Stimulated activated CD4-positive, alpha-beta T cell treated with anti-CD3 and anti-CD28 coated beads, TNF-alpha, amount 100 ng/mL, for 48 hours (primary cell): ENCODE measurements around the gene PGLYRP4.

Source experiments
- DNase-seq, 3 donors: peaks; one replicate each; pipeline ENCODE4 v3.0.0-alpha.2; 2020; ENCODE audit warnings: low read depth in 3 of 3

The PGLYRP4 gene

DNA sequence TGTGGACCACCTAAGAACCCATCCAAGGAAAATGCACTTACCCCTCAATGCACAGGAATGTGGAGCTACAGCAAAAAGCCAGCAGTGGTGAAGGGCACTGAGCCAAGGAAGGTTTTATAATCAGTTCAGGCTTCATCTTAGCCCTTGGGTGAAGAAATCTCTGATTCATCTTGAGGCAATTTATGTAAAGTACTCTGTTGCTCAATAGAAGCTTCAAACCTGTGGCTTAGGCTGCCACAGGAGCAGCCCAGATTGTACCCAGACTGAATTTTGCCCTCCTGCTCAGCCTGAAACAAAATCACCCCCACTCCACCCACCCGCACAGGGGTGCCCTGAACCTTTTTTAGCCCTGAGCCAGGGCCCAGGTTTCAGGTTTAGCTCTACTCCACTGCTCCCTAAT, 26.9 kb upstream of the PGLYRP4 start, which contains the start of gene S100A12:
TSS of gene S100A12 (minus strand) at position 111 of the 400 bp plus-strand sequence. CDS start 1,029 bp downstream, outside the sequence.
- no peak for DNase-seq

DNA sequence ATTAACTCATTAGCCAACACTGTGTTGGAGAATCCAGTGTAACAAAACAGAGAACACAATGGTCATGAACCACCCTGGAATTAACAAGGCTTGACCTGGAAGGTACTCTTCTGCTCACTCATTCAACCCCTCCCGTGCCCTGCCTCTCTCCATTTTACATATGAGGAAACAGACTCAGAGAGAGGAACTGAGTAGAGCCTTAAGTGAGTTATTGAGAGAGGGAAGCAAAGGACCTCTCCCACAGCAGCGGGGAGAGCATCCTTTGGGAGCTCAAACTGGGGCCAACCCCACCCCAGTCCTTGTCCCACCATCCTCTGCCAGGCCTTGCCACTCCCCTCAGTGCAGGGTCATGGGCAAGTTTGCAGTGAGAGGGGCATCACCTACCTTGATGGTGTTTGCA, 25.4 kb upstream of the PGLYRP4 start:
- no peak for DNase-seq

DNA sequence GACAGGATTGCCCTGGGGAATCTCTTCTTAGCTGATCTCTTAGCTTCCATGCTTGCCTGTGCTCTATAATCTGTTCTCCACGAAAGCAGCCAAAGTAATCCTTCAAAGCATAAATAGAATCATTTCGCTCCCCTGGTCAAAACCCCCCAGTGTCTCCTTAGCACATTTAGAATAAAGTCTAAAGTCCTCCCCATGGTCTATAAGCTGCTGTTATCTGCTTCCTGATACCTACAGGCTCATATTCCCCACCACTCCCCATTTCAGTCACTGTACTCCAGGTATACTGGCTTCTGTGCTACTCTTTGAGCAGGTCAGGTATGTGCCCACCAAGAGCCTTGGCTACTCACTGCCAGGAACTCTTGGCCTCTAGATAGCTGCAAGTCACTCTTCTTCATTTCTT, 23.9 kb upstream of the PGLYRP4 start:
- no peak for DNase-seq

DNA sequence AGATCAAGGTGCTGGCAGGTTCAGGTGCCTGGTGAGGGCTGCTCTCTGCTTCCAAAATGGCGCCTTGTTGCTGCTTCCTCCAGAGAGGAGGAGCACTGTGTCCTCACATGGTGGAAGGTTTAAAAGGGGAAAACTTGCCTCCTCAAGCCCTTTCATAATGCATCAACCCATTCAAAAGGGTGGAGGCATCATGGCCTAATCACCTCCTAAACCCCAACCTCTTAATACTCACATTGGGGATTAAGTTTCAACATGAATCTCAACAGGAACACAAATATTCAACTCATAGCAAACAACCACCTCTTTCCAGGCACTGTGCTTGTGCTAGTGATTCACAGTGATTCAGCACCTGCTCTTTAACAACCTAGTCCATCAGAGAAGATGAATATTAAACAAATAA, 22.6 kb upstream of the PGLYRP4 start:
- DNase-seq, result no peak

- no peak for DNase-seq
These were observed 21.5 kb upstream of the PGLYRP4 start for GRCh38 chr1:153370146-153370545.

DNA sequence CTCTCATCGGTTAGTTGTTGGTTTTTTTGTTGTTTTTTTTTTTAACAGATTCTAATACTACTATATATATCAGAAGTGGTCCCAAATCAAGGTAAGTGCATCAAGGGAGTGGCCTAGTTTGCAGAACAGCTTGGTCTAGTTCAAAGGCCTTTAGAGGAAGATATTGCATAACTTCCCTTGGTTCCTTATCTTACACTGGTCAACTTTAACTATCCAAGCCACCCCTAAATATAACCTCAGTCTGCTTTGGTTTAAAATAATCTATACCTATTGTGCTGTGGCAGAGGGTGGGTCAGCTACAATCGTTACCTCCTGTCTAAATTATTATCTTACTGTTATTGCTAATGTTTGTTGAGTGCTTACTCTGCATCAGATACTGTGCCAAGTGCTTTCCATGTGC, 19.9 kb upstream of the PGLYRP4 start:
- DNase-seq, result no peak

- no peak for DNase-seq
These were observed 18.4 kb upstream of the PGLYRP4 start for GRCh38 chr1:153367090-153367489.

DNA sequence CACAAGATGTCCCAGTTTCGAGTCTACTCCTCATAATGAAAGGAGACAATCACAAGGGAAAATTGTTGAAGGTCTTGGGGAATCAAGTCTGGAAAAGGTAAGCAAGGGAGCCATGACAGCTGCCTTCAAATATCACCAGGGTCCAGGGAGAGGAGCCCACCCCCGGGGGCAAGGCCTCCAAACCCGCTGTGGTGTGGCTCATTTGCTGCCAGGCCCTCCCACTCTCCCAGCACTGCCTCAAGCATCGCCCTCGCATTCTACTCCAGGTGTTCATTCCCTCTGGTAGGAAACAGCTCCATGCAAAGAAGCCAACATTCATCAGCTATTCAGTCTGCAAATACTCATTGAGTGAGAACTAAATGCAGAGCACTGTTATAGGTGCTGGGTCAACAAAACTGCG, 17.6 kb upstream of the PGLYRP4 start:
- no peak for DNase-seq

DNA sequence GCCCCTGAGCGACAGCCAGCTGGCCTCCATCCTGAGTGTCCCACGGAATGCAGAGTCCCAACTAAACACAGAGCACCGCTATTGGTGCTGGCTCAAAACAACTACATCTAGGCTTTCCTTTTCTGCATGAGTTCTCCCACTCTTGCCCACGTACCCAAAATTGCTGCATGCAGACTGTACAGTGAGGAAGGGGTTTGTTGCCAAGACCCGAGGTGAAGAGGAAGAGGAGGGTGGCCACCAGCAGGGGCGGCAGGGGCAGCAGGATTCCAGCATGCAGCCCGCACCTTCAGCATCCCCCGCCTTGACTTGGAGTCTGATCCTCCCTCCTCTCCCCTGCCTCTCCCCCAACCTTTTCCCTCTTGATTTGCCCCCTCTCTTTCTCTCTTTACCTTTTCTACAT, 17.1 kb upstream of the PGLYRP4 start:
- no peak for DNase-seq

DNA sequence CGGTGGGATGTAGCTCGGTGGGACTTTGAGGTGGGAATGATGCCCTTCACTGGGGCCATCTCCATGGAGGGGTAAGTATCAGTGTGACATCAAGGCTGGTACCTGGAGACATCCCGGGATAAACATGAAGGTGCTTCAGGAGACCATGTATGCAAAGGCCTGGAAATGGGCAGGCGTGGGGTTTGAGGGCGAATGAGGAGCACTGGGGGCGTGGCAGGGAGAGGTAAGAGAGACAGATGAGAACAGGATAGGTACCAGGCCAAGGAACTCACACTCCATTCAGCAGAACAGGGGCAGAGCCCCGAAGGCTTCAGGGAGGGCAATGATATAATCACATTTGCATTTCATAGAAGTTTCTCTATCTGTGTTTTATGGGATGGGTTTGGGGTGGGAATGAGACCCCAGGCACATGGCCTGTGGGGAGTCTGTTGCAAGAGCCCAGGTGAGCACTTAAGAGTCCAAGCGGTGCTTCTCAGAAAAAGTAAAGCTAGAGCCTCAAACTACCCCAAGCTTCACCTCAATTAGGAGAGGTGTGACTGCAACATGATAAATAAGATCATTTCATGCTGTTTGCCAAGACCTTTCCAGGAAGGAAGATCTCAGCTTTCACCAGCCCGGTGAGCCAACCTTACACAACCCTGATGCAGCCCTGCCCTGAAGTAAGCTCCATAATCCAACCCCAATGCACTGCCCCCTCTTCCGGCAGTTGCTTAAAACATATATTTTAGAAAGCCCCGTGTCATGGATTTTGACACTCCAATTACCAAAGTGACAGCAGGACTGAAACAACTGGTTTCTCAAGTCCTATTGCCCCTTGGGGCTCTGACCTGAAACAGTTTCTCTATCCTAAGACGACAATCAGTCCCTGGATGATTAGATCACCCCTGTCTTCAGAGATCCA, 16.4 kb upstream of the PGLYRP4 start:
- DNase-seq, result no peak

- no peak for DNase-seq
These were observed 15.5 kb upstream of the PGLYRP4 start for GRCh38 chr1:153364156-153364555.

DNA sequence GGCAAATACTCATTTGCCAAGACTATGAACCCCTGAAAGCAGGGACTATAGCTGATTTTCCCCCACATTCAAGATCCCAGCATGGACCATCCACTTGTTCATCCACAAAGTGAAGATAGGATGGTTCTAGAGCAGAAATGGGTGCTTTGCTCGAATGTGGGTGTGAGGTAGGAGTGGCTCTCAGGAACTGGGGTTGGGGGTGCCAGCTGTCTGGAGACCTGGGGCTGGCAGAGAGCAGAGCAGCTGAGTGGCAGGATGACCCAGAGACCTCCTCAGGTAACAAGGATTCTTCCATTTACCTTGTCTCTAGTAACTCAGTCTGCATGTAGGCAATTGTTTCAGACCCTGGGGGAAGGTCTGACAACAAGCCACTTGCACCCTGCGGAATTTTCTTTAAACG, 15.0 kb upstream of the PGLYRP4 start:
- no peak for DNase-seq

DNA sequence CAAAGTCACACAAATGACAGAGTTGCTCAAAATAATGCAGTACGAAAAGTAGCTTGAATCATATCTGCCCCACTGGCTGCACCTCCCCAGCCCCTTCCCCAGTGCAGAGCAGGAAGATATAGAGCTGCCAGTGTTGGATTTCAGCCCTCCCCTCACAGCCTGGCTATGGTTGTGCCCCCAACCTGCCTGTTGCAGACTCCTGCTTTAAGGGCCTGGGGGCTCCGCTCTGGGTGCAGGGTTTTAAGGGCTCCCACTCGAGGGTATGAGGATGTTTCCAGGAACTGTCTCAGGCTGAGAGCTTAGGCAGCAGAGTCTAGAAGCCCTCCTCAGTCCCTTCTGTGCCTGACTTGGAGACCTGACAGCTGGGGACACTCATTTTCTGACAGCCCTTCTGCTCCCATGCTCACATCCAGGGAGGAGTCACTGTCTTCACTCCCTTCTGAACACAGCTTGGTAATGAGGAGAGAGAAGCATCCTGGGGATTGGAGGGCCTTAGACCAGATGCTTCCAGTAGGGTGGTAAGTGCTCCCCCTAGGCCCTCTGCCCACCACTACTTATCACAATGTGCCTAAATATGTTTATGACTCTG, 13.6 kb upstream of the PGLYRP4 start:
- no peak for DNase-seq

DNA sequence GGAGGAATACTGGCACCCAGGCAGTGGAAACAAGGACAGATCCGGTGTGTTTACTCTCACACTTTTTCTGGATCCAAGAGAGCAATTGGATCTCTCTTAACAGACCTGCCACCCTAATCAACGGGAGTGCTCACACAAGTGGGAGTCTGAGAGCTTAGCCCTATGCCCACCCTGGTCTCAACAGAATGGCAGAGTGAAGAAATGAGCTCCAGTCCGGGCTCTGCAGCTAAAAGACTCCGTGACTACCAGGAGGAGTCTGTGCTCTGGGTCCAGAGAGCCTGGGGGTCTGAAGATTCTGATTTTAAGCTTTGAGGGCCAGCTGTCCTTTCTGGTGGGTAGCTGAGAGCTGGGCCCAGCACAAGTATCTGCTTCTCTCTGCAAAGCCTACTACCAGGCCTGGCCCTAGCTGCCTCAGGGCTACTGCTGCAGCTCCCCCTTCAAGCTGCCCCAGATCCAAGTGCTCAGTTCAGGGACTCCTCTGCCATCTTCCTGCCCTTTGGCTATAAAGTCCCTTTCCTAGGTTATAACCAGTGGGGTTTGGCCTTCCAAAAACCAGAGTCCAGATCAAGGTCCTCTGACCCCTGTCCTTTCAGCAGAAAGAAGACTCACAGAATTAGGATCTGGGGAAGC, 13.0 kb upstream of the PGLYRP4 start:
- no peak for DNase-seq

- DNase-seq, result no peak
These were observed 12.2 kb upstream of the PGLYRP4 start for GRCh38 chr1:153360592-153361479.

DNA sequence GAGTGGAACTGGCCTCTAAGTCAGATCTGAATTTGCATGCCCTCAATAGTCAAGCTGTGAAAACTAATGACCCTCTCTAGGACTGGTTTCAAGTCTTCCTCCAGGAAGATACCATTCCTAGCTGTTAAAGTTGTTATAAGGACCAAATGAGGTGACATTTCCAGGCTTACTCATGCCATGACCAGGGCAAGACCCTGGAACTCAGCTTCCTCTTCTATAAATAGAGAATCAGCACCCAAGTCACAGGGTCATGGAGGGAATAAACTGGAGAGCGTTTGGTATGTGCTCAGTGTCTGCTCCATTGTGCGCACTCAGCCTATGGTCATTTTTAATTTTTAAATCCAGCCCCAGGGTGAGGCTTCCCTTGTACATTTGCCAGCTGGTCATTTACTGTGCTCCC, 11.5 kb upstream of the PGLYRP4 start:
- DNase-seq, result no peak

- no peak for DNase-seq
These were observed 10.6 kb upstream of the PGLYRP4 start for GRCh38 chr1:153359241-153359640.

- DNase-seq, result no peak
These were observed 10.0 kb upstream of the PGLYRP4 start for GRCh38 chr1:153358691-153358975.

DNA sequence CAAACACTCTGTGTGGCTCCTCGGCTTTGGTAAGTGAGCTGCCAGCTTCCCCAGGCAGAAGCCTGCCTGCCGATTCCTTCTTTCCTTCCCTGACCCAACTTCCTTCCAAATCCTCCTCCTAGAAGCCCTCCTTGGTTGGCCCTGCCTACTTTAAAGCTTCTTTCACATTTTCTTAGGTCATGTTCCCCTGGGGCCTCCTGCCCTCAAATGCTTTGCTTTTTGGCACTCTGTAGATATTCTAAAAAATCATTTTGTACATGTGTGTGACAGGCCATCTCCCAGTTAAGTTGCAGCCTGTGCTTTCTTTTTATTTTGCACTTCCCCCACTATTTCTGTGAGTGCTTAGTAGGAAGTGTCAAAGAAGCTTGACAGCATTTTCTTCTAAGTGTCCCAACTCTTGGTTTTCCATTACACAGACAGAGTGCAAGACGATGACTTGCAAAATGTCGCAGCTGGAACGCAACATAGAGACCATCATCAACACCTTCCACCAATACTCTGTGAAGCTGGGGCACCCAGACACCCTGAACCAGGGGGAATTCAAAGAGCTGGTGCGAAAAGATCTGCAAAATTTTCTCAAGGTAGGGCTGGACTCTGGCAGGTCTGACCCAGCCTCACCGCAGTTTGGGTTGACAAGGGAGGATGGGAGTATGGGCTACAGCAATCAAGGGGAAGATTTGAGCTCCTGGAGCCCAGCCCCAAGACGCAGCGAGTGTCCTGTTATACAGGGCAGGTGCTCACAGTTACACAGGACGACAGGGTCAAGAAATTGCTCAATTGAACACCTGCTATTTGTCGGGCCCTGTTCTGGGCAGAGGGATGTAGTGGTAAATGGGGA, 9.4 kb upstream of the PGLYRP4 start, which contains the start of gene S100A9:
TSS of gene S100A9 (plus strand) at position 2 of the 838 bp plus-strand sequence. CDS start at position 432, 430 bp downstream.
- no peak for DNase-seq

- no peak for DNase-seq
These were observed 8.6 kb upstream of the PGLYRP4 start for GRCh38 chr1:153357076-153357852.
